HepG2 (cell line): ENCODE results near the gene GGCT.

Experiments
- EZH2 ChIP-seq: conservative IDR thresholded peaks from 2 replicates; pipeline ENCODE4 v1.6.1; 2012; ENCODE audit warnings: mild to moderate bottlenecking, low read depth, low read length, moderate library complexity
- PAX8 ChIP-seq: sonication (generic); formaldehyde crosslinking; IDR thresholded peaks from 2 replicates; pipeline ENCODE4 v1.8.0; 2022; ENCODE audit warnings: mild to moderate bottlenecking, missing genetic modification reagents, borderline replicate concordance
- ZNF605 ChIP-seq: sonication (generic); formaldehyde crosslinking; IDR thresholded peaks from 2 replicates; pipeline ENCODE4 v1.8.0; 2022; ENCODE audit warnings: mild to moderate bottlenecking, missing genetic modification reagents

GRCh38 chr7:30472784-30473775, 31.5 kb downstream of the GGCT start:
- TF ChIP-seq PAX8 = no peak
- no peak for TF ChIP-seq EZH2
- TF ChIP-seq ZNF605 (CRISPR knock-in tag) = no peak
